Measurements from ENCODE around the gene SDHA. TPM values are rescaled to one million over a fixed set of nuclear protein-coding genes. Genes with fewer than 3 reads are reported as not detected.

SDHA gene
- total RNA-seq, 2 donors from 2014 or later = 66.7 to 99.1 TPM

GRCh38 chr5:181160-181559 lies 37.0 kb upstream of the SDHA start:
- TF ChIP-seq POLR2A (IDR thresholded peaks at IDR 0.05) (no peak), POLR2AphosphoS5 (IDR thresholded peaks at IDR 0.05) (no peak)
- TF ChIP-seq, protein P1, sequence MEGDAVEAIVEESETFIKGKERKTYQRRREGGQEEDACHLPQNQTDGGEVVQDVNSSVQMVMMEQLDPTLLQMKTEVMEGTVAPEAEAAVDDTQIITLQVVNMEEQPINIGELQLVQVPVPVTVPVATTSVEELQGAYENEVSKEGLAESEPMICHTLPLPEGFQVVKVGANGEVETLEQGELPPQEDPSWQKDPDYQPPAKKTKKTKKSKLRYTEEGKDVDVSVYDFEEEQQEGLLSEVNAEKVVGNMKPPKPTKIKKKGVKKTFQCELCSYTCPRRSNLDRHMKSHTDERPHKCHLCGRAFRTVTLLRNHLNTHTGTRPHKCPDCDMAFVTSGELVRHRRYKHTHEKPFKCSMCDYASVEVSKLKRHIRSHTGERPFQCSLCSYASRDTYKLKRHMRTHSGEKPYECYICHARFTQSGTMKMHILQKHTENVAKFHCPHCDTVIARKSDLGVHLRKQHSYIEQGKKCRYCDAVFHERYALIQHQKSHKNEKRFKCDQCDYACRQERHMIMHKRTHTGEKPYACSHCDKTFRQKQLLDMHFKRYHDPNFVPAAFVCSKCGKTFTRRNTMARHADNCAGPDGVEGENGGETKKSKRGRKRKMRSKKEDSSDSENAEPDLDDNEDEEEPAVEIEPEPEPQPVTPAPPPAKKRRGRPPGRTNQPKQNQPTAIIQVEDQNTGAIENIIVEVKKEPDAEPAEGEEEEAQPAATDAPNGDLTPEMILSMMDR (IDR thresholded peaks at IDR 0.05) = no peak
- Histone ChIP-seq H3K27ac (no peak overlapping the region), H3K27me3 (replicated peaks; ENCODE audit: insufficient read depth) (no peaks in the 10 kb centered on the region), H3K36me3 (no peaks in the 10 kb centered on the region), H3K4me1 (replicated peaks) (no peaks in the 10 kb centered on the region), H3K4me3 (no peak overlapping the region), H3K9me3 (no peaks in the 10 kb centered on the region)
- intact Hi-C loops (cut with DNase I) = no loop called here
- 96% methylated on average over 9 of the region's 9 CpGs for WGBS
- DNase-seq (ENCODE audit: low spot score) = no peak

DNA sequence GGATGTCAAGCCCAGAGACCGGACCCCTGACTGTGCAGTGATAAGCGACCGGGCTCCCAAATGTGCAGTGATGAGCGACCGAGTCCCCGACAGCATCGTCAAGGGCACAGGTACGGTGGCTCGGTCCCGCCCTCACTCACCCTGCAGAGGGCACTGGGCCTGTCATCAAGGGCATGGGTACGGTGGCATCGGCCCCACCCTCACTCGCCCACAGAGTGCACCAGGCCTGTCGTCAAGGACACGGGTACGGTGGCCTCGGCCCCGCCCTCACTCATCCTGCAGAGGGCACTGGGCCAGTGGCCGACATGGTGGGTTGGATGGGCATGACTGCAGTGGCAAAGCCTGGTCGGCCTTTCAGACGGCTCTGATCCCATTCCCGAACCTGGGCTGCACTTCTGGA lies 36.6 kb upstream of the SDHA start:
- 90% methylated on average over 22 of the region's 22 CpGs for WGBS
- TF ChIP-seq POLR2AphosphoS5 (IDR thresholded peaks at IDR 0.05) (no peak), POLR2A (IDR thresholded peaks at IDR 0.05) (no peak)
- TF ChIP-seq, protein P1 (IDR thresholded peaks at IDR 0.05) = no peak
- no peaks in the 10 kb centered on the region for H3K9me3 ChIP-seq
- intact Hi-C loops (cut with DNase I) = no loop called here
- H3K36me3 ChIP-seq = no peaks in the 10 kb centered on the region
- no peaks in the 10 kb centered on the region for H3K27me3 ChIP-seq (replicated peaks; ENCODE audit: insufficient read depth)
- DNase-seq (ENCODE audit: low spot score) = no peak
- no peak overlapping the region for H3K4me3 ChIP-seq
- no peak overlapping the region for H3K27ac ChIP-seq
- no peaks in the 10 kb centered on the region for H3K4me1 ChIP-seq (replicated peaks)

DNA sequence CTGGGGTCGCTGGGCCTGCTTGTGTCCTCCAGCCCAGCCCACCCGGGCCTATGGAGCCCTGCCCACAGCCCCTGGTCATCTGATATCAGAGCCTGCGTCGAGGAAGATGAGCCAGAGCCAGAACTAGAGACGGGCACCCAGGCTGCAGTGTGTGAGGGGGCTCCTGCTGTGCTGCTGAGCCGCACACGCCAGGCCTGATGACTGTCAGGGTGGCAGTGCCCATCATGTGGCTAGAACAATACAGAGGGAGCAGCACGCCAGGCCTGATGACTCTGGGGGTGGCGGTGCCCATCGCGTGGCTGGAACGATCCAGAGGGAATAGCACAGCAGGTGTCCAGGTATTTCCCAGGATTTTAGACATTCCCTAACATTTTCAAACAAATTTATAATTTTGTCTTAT lies 36.0 kb upstream of the SDHA start:
- intact Hi-C loops (cut with DNase I) = no loop called here
- no peak overlapping the region for H3K4me3 ChIP-seq
- no peak for DNase-seq (ENCODE audit: low spot score)
- 96% methylated on average over 12 of the region's 12 CpGs for WGBS
- H3K9me3 ChIP-seq = no peaks in the 10 kb centered on the region
- H3K27me3 ChIP-seq (replicated peaks; ENCODE audit: insufficient read depth) = no peaks in the 10 kb centered on the region
- no peak overlapping the region for H3K27ac ChIP-seq
- H3K4me1 ChIP-seq (replicated peaks) = no peaks in the 10 kb centered on the region
- TF ChIP-seq POLR2A (IDR thresholded peaks at IDR 0.05) (no peak), POLR2AphosphoS5 (IDR thresholded peaks at IDR 0.05) (no peak)
- TF ChIP-seq, protein P1 (IDR thresholded peaks at IDR 0.05) = no peak
- H3K36me3 ChIP-seq = no peaks in the 10 kb centered on the region

GRCh38 chr5:184471-184870 lies 33.6 kb upstream of the SDHA start:
- 56% methylated on average over 7 of the region's 7 CpGs for WGBS
- no peak for TF ChIP-seq POLR2AphosphoS5 (IDR thresholded peaks at IDR 0.05)
- no peak for TF ChIP-seq POLR2A (IDR thresholded peaks at IDR 0.05)
- TF ChIP-seq, protein P1 (IDR thresholded peaks at IDR 0.05) = no peak
- Histone ChIP-seq H3K9me3 (no peaks in the 10 kb centered on the region), H3K36me3 (no peaks in the 10 kb centered on the region), H3K27ac (no peak overlapping the region), H3K4me1 (replicated peaks) (no peaks in the 10 kb centered on the region), H3K27me3 (replicated peaks; ENCODE audit: insufficient read depth) (no peaks in the 10 kb centered on the region), H3K4me3 (no peak overlapping the region)
- intact Hi-C loops (cut with DNase I) = no loop called here
- DNase-seq (ENCODE audit: low spot score) = no peak

DNA sequence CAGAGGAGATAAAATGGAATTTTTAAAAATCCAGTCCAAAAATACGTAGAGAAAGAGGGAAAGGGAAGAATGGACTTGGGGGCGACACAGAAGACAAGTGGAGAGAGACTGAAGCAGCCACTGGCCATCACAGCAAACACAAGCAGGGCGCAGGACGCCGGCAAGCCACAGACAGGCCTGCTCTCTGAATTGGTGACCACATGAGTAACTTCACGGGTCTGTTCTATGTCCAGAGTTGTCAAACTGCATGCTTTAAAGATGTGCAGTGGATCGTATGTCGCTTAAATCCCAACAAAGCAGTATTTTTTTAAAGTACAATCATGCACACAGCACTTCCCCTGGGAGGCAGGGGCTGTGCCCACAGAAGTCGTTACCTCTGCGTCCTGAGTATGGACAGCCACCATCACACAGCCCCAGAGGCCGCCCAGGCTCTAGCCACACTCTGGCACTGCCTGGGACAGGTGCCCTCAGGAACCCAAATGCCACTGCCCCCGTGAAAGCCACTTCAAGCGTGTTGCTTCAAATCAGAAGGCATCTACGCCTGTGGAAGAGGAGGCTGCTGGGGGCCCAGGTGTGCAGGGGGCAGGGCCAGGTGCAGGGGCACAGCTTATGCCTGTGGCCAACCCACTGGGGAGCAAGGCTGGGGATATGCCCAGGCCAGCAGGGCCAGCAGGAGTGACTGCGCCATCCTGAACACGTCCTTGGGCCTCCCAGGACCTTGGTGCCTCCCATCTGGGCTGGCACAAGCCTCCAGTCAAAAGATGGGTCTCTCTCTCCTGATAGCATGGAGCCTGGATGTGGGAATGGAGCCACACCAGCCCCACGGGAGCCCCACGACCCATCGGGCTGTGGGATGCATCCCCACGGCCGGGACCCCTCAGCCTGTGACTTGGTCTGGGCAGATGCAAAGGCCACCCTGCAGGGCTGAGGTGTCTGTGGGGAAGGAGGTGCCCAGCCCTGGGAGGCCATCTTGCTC lies 32.7 kb upstream of the SDHA start:
- intact Hi-C loops (cut with DNase I) = no loop called here

More for the DNA sequence above, 32.7 kb upstream of the SDHA start:
- H3K27me3 ChIP-seq (replicated peaks; ENCODE audit: insufficient read depth) = no peaks in the 10 kb centered on the region
- H3K4me1 ChIP-seq (replicated peaks) = no peaks in the 10 kb centered on the region
- no peaks in the 10 kb centered on the region for H3K36me3 ChIP-seq
- H3K4me3 ChIP-seq = no peak overlapping the region
- no peak overlapping the region for H3K27ac ChIP-seq
- TF ChIP-seq, protein P1 (IDR thresholded peaks at IDR 0.05) = no peak
- no peak for TF ChIP-seq POLR2AphosphoS5 (IDR thresholded peaks at IDR 0.05)
- no peak for TF ChIP-seq POLR2A (IDR thresholded peaks at IDR 0.05)
- DNase-seq (ENCODE audit: low spot score) = no peak
- H3K9me3 ChIP-seq = no peaks in the 10 kb centered on the region
- 90% methylated on average over 21 of the region's 21 CpGs for WGBS
